ENCODE measurements around the gene IFNLR1.

IFNLR1 gene

GRCh38 chr1:24119859-24120756 is 67.0 kb downstream of the IFNLR1 start:
- DNase-seq, result no peak

- DNase-seq, result no peak
Observed at GRCh38 chr1:24119489-24119858, 67.6 kb downstream of the IFNLR1 start.

GRCh38 chr1:24118410-24119242 is 68.5 kb downstream of the IFNLR1 start:
- no peak for DNase-seq

- DNase-seq, result no peak
Observed at GRCh38 chr1:24117722-24118409, 69.2 kb downstream of the IFNLR1 start.

DNA sequence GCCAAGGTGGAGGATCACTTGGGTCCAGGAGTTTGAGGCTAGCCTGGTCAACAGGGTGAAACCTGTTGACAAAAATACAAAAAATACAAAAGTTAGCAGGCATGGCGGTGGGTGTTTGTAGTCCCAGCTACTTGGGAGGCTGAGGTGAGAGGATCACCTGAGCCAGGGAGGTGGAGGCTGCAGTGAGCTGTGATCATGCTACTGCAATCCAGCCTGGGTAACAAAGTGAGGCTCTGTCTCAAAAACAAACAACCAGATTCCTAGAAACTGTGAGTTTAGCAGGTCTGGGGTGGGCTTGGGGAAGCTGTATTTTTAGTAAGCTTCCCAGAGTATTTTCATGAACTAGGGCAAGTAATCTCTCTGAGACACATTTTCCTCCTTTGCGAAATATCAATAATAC is 70.0 kb downstream of the IFNLR1 start:
- DNase-seq, result no peak

- DNase-seq, result no peak
Observed at GRCh38 chr1:24114753-24115152, 72.3 kb downstream of the IFNLR1 start.

GRCh38 chr1:24113641-24114033 is 73.5 kb downstream of the IFNLR1 start:
- DNase-seq, result no peak

DNA sequence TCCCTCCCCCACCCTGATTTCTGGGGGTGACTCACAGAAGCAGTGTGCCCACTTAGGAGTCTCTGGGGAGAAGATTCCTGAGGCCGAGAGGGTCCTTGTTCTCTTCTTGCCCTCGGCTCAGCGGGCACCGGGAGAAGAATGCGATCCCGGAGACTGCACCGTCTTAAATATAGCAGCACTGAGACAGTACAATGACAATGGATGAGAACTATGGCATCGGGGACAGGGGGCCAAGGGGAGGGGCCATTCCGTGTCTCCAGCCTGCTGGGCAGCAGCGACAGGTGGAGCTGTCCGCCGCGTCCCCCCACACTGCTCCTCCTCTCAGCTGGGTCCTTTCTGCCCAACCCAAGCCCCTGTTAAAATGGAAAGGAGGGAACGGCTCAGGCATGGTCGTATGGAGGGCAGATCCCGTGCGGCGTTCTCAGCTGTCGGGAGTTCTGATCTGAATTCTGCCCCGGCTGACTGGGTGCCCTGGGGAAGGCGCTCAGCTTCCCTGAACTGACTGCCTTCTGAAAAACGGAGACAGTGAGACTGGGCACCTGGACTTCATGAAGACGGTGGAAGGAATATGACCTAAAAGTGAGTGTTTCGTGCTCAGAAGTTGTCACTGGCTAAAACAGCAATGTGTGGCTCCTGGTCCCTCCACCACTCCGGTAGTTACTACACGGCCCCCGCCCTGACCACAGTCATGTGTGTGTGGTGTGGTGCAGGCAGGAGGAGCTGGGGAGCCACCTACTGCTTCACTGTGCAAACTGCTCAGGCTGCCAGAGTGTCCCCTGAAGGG is 74.9 kb downstream of the IFNLR1 start, which contains the start of gene MYOM3:
MYOM3 (minus strand) TSS at position 140 of the 784 bp plus-strand sequence. CDS start 3,499 bp downstream, outside the sequence.
- no peak for DNase-seq

DNA sequence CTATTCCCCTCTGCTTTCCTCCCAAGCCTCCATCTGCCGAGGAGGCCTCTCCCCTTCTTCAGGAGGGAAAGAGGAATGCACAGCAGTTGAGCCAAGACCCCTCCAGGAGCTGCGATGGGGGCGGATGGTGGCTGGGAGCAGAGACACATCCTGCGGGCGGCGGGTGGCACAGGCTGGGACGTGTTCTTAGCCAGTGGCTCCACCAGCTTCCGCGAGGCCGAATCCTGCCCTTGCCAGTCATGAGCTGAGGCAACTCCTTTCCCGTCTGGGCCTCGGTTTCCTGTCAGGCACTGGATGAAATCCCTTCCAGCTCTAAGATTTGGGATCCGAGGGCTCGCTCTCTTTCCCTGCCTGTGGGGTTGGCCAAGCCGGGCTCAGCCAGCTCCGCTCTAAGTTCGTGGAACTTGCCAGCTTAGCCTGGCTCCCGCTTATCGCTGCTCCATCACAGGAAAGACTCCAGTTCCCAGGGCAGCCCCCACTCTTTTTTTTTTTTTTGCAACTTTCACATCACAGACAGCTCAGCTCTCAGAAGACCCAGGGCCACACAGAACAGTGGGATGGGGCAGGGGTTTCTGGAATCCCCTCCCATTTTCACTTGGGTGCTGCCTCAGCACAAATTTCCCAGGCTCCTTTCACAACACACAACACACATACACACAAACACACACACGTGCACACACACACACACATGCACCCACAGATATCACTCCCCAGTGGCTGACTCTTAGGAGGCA is 75.7 kb downstream of the IFNLR1 start:
- no peak for DNase-seq

GRCh38 chr1:24110642-24111261 is 76.3 kb downstream of the IFNLR1 start:
- DNase-seq, result no peak

- no peak for DNase-seq
Observed at GRCh38 chr1:24109686-24110475, 77.2 kb downstream of the IFNLR1 start.

DNA sequence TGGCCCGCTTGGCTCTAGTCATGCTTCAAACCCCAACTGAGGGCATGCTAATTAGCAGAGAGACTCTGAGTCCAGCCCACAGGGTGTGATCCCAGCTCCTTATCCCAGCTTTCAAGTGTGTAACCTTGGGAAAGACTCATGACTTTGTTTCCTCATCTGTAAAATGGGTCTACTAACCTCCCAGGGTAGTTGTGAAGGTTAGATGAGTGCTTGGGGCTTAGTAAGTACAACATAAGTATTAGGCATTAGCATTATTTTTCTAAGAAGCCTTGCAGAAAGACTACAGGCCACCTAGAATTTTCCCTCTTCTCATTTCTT is 78.0 kb downstream of the IFNLR1 start:
- no peak for DNase-seq

DNA sequence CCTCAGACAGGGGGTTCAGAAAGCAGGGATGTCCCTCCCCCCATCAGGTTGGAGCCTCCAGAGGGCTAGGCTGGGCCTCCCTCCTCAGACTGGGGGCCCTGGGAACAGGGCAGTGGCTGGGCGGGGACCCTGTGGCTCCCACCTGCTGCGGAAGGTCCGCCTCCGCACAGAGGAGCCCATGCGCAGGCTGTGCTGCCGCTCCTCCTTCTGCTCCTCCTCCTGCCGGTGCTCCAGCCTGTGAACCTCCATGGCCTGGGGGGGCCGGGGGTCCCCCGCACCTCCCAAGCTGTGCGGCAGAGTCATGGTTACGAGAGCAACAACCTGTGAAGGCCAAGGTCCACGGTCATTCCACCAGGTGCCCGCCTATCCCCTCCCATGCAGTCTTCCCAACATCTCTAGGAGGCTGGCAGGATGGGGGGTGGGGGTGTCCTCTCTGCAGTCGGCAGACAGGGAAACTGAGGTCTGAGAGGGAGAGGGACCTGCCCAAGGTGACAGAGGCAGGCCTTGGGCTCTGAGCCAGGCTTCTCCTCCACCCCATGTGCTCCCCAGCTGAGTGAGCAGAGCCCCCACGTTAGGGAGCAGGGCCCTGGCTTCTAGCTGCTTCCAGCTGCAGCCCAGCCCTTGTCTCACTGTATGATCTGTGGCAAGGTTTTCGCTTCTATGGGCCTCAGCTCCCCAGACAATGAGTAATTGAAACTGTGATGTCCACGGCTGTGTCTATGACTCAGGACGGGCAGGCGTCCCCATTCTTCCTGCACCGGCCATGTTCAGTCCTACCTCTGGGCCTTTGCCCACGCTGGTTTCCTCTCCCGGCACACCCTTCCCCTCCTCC is 78.5 kb downstream of the IFNLR1 start:
- no peak for DNase-seq

DNA sequence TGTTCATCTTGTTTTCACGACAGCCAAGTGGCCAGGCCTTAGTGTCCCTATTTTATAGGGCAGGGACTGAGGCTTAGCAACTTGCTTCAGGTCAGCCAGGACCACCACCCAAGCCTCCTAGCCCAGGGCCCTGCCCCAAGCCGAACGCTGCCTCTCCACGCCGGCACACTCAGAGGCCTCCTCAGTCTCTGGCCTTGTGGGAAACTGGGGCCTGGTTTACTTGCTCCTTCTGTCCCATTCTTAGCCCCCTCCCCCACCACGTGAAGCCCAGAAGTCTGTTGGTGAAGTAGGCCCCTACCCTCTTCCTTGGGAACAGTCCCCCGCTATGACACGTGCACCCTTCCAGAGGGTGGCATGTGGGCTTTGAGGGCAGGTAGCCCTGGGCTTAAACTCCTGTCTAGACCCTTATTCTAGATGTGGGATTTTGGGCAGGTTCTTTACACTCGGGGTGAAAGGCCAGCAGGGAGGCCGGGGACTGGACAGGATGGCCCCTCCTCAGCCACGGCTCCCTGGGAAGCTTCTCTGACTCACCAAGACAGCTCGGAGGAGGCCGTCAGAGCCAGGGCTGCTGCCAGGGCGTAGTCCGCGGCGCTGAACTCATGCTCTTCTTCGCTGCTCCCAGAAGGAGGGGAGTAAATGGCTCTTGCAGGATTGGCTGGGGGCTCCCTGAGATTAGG is 79.5 kb downstream of the IFNLR1 start:
- DNase-seq, result no peak

- no peak for DNase-seq
Observed at GRCh38 chr1:24105368-24106160, 81.5 kb downstream of the IFNLR1 start.

GRCh38 chr1:24104854-24105253 is 82.2 kb downstream of the IFNLR1 start:
- DNase-seq, result no peak
